Measurements from ENCODE around the gene ARSG.

ARSG gene

DNA sequence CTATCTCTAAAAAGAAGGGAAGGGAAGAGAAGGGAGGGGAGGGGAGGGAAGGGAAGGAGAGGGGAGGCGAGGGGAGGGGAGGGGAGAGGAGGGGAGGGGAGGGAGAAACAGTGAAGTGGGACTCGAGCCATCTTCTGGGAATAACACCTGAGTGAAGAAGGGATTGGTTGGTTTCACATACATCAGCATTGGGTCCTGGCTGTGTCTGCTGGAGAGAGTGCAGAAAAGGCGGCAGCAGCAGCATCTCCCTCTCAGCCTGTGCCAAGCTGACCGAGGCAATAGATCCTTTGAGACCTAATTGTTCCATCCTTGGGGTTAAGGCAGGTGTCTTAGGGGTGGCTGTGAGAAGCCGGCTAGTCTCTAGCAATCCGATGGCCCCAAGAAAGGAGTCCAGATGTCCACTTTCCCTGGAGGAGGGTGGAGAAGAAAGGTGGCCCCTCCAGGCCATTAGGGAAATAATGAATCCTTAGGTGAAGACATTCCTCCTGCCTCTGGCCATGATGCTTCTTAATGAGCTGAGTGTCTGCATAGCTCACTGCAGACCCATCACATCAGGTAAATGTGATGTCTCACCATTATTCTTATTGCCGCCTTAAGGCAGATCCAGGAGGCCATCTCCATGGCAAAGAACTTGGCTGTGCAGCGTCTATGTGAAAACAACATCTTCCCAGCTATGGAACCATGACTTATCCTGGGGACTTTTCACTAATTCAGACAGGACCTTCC, 94.4 kb downstream of the ARSG start:
- peaks cover 7% of the 10 kb centered on the region for H3K27me3 Mint-ChIP-seq (ENCODE audit: low read depth, poor library complexity)
- peaks cover 31% of the 10 kb centered on the region for H3K4me1 Mint-ChIP-seq
- no peak overlapping the region for H3K4me3 Mint-ChIP-seq
- H3K27ac Mint-ChIP-seq: peak overlapping the region; percentile 58
- no peaks in the 10 kb centered on the region for H3K9me3 Mint-ChIP-seq
- DNase-seq: no peak
- TF ChIP-seq, protein P1, sequence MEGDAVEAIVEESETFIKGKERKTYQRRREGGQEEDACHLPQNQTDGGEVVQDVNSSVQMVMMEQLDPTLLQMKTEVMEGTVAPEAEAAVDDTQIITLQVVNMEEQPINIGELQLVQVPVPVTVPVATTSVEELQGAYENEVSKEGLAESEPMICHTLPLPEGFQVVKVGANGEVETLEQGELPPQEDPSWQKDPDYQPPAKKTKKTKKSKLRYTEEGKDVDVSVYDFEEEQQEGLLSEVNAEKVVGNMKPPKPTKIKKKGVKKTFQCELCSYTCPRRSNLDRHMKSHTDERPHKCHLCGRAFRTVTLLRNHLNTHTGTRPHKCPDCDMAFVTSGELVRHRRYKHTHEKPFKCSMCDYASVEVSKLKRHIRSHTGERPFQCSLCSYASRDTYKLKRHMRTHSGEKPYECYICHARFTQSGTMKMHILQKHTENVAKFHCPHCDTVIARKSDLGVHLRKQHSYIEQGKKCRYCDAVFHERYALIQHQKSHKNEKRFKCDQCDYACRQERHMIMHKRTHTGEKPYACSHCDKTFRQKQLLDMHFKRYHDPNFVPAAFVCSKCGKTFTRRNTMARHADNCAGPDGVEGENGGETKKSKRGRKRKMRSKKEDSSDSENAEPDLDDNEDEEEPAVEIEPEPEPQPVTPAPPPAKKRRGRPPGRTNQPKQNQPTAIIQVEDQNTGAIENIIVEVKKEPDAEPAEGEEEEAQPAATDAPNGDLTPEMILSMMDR (IDR thresholded peaks at IDR 0.05): no peak
- H3K36me3 Mint-ChIP-seq (ENCODE audit: low read depth): no peaks in the 10 kb centered on the region

- Mint-ChIP-seq H3K4me1 (peaks cover 20% of the 10 kb centered on the region), H3K9me3 (no peaks in the 10 kb centered on the region), H3K27ac (no peak overlapping the region), H3K36me3 (ENCODE audit: low read depth) (no peaks in the 10 kb centered on the region), H3K4me3 (no peak overlapping the region), H3K27me3 (ENCODE audit: low read depth, poor library complexity) (peaks cover 13% of the 10 kb centered on the region)
- TF ChIP-seq, protein P1 (IDR thresholded peaks at IDR 0.05): no peak
- no peak for DNase-seq
Observed at GRCh38 chr17:68387435-68388218, 96.3 kb downstream of the ARSG start.

DNA sequence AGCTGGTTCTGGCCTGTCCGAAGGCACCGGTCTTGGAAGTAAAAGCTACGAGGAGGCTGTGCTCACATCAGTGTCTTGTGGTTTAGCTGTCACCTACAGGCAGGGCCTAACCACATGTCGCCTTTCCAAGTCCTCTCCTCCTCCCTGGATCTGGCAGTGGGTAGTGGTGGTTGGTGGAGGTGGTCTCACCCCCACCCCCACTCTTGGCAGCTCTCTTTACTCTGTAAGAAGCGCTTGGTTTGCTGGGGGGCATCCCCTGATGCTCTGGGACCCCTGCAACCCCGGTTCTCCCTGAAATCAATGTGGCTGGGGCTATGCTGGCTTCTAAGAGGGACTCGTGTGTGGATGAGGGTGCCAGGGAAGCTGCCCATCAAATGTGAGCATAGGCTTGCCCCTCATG, 97.7 kb downstream of the ARSG start:
- peaks cover 13% of the 10 kb centered on the region for H3K27me3 Mint-ChIP-seq (ENCODE audit: low read depth, poor library complexity)
- no peaks in the 10 kb centered on the region for H3K9me3 Mint-ChIP-seq
- peaks cover 10% of the 10 kb centered on the region for H3K4me1 Mint-ChIP-seq
- no peak overlapping the region for H3K27ac Mint-ChIP-seq
- H3K4me3 Mint-ChIP-seq: no peak overlapping the region
- TF ChIP-seq, protein P1 (IDR thresholded peaks at IDR 0.05): no peak
- no peaks in the 10 kb centered on the region for H3K36me3 Mint-ChIP-seq (ENCODE audit: low read depth)
- no peak for DNase-seq

DNA sequence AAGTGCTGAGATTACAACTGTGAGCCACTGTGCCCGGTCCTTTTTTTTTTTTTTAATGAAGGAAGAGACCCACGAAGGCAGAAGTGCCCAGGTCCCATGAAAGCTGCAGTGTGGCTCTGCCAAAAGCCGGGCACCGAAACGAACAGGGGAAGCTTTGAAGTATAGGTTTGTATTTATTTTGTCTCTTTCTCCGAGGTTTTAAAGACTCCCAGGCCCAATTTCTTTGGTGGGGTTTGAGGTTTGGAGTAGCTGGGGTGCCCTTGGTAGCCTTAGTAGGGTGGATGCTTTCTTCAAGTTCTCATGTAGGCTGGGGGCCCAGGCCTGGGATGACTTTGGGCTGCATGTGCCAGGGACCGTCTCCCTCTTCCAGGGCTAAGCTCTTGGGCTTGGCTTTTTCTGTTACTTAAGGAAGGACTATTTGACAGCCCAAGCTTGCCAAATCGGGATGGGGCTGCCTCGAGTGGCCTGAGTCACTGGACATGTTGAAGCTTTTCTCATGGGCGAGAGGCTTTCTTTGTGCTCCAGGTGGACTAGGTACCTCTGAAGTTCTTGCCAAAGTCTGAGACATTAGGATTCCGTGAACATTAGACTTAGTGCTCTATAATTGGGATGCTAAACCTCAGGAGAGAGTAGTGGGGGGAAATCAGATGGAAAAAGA, 99.7 kb downstream of the ARSG start:
- H3K4me1 Mint-ChIP-seq: peaks cover 6% of the 10 kb centered on the region
- H3K4me3 Mint-ChIP-seq: no peak overlapping the region
- H3K36me3 Mint-ChIP-seq (ENCODE audit: low read depth): peaks cover 7% of the 10 kb centered on the region
- H3K27me3 Mint-ChIP-seq (ENCODE audit: low read depth, poor library complexity): peaks cover 13% of the 10 kb centered on the region
- H3K9me3 Mint-ChIP-seq: peaks cover 10% of the 10 kb centered on the region
- DNase-seq: no peak
- no peak overlapping the region for H3K27ac Mint-ChIP-seq
- TF ChIP-seq, protein P1 (IDR thresholded peaks at IDR 0.05): no peak

- H3K9me3 Mint-ChIP-seq: peaks cover 14% of the 10 kb centered on the region
- no peak overlapping the region for H3K4me3 Mint-ChIP-seq
- peaks cover 13% of the 10 kb centered on the region for H3K27me3 Mint-ChIP-seq (ENCODE audit: low read depth, poor library complexity)
- H3K36me3 Mint-ChIP-seq (ENCODE audit: low read depth): peaks cover 7% of the 10 kb centered on the region
- H3K4me1 Mint-ChIP-seq: peaks cover 11% of the 10 kb centered on the region
- DNase-seq: no peak
- TF ChIP-seq, protein P1 (IDR thresholded peaks at IDR 0.05): no peak
- no peak overlapping the region for H3K27ac Mint-ChIP-seq
Observed at GRCh38 chr17:68391561-68392268, 100.4 kb downstream of the ARSG start.

All from nephron progenitor cell (in vitro differentiated cells).